Endothelial cell of umbilical vein (primary cell): ENCODE measurements around the gene USP7.

Experiments
- EZH2 ChIP-seq: IDR thresholded peaks from 2 replicates; pipeline ENCODE4 v1.6.1; 2012; ENCODE audit warnings: borderline replicate concordance, low read depth, mild to moderate bottlenecking, moderate library complexity, low read length, inconsistent platforms; ENCODE audit not compliant: severe bottlenecking
- TF ChIP-seq, protein P1 (sequence below), 2 donors: IDR thresholded peaks; 1 replicate in 1 of 2; 2 replicates in 1 of 2; pipeline ENCODE4 v1.5.1; 2011; ENCODE audit warnings: low read length in 2 of 2, mild to moderate bottlenecking in 2 of 2, moderate library complexity in 2 of 2, control low read depth in 1 of 2, inconsistent platforms in 1 of 2, low read depth in 1 of 2; ENCODE audit not compliant: insufficient read depth in 1 of 2; ENCODE audit errors: extremely low read depth in 1 of 2

DNA sequence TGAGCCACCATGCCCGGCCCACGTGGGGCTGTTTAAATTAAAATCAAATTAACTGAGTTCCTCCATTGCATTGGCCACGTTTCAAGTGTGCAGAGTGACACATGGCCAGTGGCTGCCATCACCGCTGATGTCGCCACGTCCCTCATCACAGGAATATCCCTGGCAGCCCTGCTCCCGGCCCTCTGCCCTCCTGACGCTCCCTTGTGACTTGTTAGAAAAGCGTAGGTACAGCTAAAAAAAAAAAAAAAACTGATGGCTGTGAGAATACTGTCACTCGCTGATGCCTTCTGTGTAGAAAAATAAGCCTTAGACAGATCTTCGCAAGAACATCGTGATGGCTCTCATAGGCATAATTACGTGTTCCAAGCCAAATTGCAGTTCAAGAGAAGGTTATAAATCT is 116.6 kb downstream of the USP7 start:
- TF ChIP-seq, protein P1, sequence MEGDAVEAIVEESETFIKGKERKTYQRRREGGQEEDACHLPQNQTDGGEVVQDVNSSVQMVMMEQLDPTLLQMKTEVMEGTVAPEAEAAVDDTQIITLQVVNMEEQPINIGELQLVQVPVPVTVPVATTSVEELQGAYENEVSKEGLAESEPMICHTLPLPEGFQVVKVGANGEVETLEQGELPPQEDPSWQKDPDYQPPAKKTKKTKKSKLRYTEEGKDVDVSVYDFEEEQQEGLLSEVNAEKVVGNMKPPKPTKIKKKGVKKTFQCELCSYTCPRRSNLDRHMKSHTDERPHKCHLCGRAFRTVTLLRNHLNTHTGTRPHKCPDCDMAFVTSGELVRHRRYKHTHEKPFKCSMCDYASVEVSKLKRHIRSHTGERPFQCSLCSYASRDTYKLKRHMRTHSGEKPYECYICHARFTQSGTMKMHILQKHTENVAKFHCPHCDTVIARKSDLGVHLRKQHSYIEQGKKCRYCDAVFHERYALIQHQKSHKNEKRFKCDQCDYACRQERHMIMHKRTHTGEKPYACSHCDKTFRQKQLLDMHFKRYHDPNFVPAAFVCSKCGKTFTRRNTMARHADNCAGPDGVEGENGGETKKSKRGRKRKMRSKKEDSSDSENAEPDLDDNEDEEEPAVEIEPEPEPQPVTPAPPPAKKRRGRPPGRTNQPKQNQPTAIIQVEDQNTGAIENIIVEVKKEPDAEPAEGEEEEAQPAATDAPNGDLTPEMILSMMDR (IDR thresholded peaks at IDR 0.05; ENCODE audit: extremely low read depth in 1 of 2, insufficient read depth in 1 of 2, low read depth in 1 of 2, low read length in 2 of 2): no peak
- no peak for TF ChIP-seq EZH2
